RPMI8226 (cell line): Measurements from ENCODE around the gene SLC22A8.
A peak's percentile ranks its signal among the peaks of the same experiment; 100 is the strongest.
"Not testable (repeated sequence)": the region's sequence is repeated elsewhere in the genome, so short reads cannot be mapped to it uniquely, and the experiment has no call there.

ENCODE experiments used
- DNase-seq: peaks from one replicate; pipeline ENCODE4 v3.0.0-alpha.2; 2015

SLC22A8 gene

GRCh38 chr11:62984451-62984991 is 31.1 kb downstream of the SLC22A8 start, which contains the start of gene SLC22A6:
Gene SLC22A6, minus strand, starts transcription at chr11:62984967. Its CDS starts 277 bp downstream, at chr11:62984690.
- DNase-seq: no peak

- DNase-seq: peak; percentile 42
Observed at GRCh38 chr11:62983536-62984199, 32.0 kb downstream of the SLC22A8 start.

GRCh38 chr11:62981743-62982142 is 33.9 kb downstream of the SLC22A8 start:
- DNase-seq: peak; percentile 17

- DNase-seq: peak; percentile 39
Observed at GRCh38 chr11:62980133-62980760, 35.4 kb downstream of the SLC22A8 start.

GRCh38 chr11:62976109-62976508 is 39.5 kb downstream of the SLC22A8 start:
- DNase-seq: peak; percentile 25

- DNase-seq: peak; percentile 84
Observed at GRCh38 chr11:62974848-62975522, 40.7 kb downstream of the SLC22A8 start.

- DNase-seq: no peak
Observed at GRCh38 chr11:62965574-62965973, 50.1 kb downstream of the SLC22A8 start.

- DNase-seq: no peak
Observed at GRCh38 chr11:62962391-62962790, 53.2 kb downstream of the SLC22A8 start.

GRCh38 chr11:62961017-62961570 is 54.5 kb downstream of the SLC22A8 start:
- no peak for DNase-seq

GRCh38 chr11:62959422-62959980 is 56.1 kb downstream of the SLC22A8 start:
- no peak for DNase-seq

- peak; percentile 79 for DNase-seq
Observed at GRCh38 chr11:62958547-62959421, 56.9 kb downstream of the SLC22A8 start.

GRCh38 chr11:62957147-62957546 is 58.5 kb downstream of the SLC22A8 start:
- no peak for DNase-seq

GRCh38 chr11:62954478-62954877 is 61.2 kb downstream of the SLC22A8 start:
- no peak for DNase-seq

- DNase-seq: no peak
Observed at GRCh38 chr11:62953811-62954210, 61.8 kb downstream of the SLC22A8 start.

- no peak for DNase-seq
Observed at GRCh38 chr11:62948765-62949320, 66.8 kb downstream of the SLC22A8 start.

- not testable (repeated sequence) for DNase-seq
Observed at GRCh38 chr11:62945538-62945937, 70.1 kb downstream of the SLC22A8 start.
